Spleen (tissue), 11 donors: ENCODE measurements around the gene TMEM183A. TPM values are rescaled to one million over a fixed set of nuclear protein-coding genes. Genes with fewer than 3 reads are reported as not detected.

Experiments used
- DNase-seq: peaks from one replicate; pipeline ENCODE4 v3.0.0-alpha.2; 2020
- H3K27ac ChIP-seq, 8 donors: fragments of 200-600 bp; sonication (generic) in 7 of 8; 1 replicate in 4 of 8; 2 replicates in 4 of 8; pipeline versions ENCODE4 v1.5.0 to v1.8.0; 2016 to 2021; ENCODE audit warnings: inconsistent platforms in 4 of 8, mild to moderate bottlenecking in 4 of 8, moderate library complexity in 1 of 8
- H3K27me3 ChIP-seq, 7 donors: fragments of 200-600 bp; sonication (generic) in 6 of 7; replicated peaks in 1 of 7; 1 replicate in 4 of 7; 2 replicates in 3 of 7; pipeline versions ENCODE4 v1.5.0 to v1.8.0; 2016 to 2021; ENCODE audit warnings: inconsistent platforms in 3 of 7, mild to moderate bottlenecking in 1 of 7
- H3K36me3 ChIP-seq, 6 donors: fragments of 200-600 bp; sonication (generic) in 5 of 6; 1 replicate in 4 of 6; 2 replicates in 2 of 6; pipeline versions ENCODE4 v1.5.0 to v1.8.0; 2016 to 2021; ENCODE audit warnings: inconsistent platforms in 2 of 6
- H3K4me1 ChIP-seq, 6 donors: fragments of 200-600 bp; sonication (generic) in 5 of 6; 1 replicate in 3 of 6; 2 replicates in 3 of 6; pipeline versions ENCODE4 v1.5.0 to v1.8.0; 2016 to 2021; ENCODE audit warnings: inconsistent platforms in 3 of 6
- H3K4me3 ChIP-seq, 8 donors: fragments of 200-600 bp; sonication (generic) in 7 of 8; 1 replicate in 4 of 8; 2 replicates in 4 of 8; pipeline versions ENCODE4 v1.5.0 to v1.8.0; 2016 to 2021; ENCODE audit warnings: inconsistent platforms in 4 of 8, mild to moderate bottlenecking in 4 of 8, moderate library complexity in 2 of 8
- H3K9me3 ChIP-seq, 8 donors: fragments of 200-600 bp; sonication (generic) in 7 of 8; 1 replicate in 4 of 8; 2 replicates in 4 of 8; pipeline versions ENCODE4 v1.5.0 to v1.8.0; 2016 to 2021; ENCODE audit warnings: inconsistent platforms in 4 of 8
- CTCF ChIP-seq, 11 experiments: fragments of 200-600 bp in 7 of 11; fragments of 450-650 bp in 4 of 11; sonication (generic) in 4 of 11; IDR thresholded peaks in 8 of 11; conservative IDR thresholded peaks in 3 of 11; 1 replicate in 7 of 11; 2 replicates in 4 of 11; pipeline versions ENCODE4 v1.4.0 to v1.8.0; 2016 to 2021; ENCODE audit warnings: antibody characterized with exemption in 11 of 11, inconsistent platforms in 4 of 11, mild to moderate bottlenecking in 1 of 11
- POLR2A ChIP-seq, 3 donors: fragments of 450-650 bp; IDR thresholded peaks; one replicate each; pipeline ENCODE4 v1.5.1; 2017; ENCODE audit warnings: antibody characterized with exemption in 3 of 3, mild to moderate bottlenecking in 1 of 3
- POLR2AphosphoS5 ChIP-seq, 3 donors: sonication (generic); formaldehyde crosslinking; IDR thresholded peaks; one replicate each; pipeline ENCODE4 v1.5.1; 2017; ENCODE audit warnings: antibody characterized with exemption in 3 of 3
- WGBS, 5 donors: extraction: QIAGEN DNeasy Blood & Tissue Kit in 3 of 5; methylation state at CpG; one replicate each; pipeline versions ENCODE4 v1.1.5 to v1.1.7; 2013 to 2018; 5-methylcytosine and 5-hydroxymethylcytosine counted together
- intact Hi-C: fragments of 100-400 bp; cut with DNase I; formaldehyde crosslinking; loops from one replicate; pipeline ENCODE4 v1.15.0; 2023; ENCODE audit warnings: low total_unique reads
- polyA plus RNA-seq, 3 donors: library from polyadenylated mRNA; stranded (reverse); fragments of 200-250 nt; gene quantifications; one replicate each; pipeline ENCODE4 v1.2.1, GENCODE V29; 2013
- total RNA-seq, 7 donors: library from RNA; depleted of rRNA in 3 of 7; stranded (reverse); fragments of >200 nt in 3 of 7; fragmentation: NEBNext Ultra II Directional in 4 of 7; extraction: Animal tissue kit (Norgen Biotek cat#: 25700) in 4 of 7; gene quantifications; one replicate each; pipeline versions ENCODE4 v1.1.0 to v1.2.1, GENCODE V29; 2016 to 2021
- donor health status: healthy with polysubstance abuse.
- donor health status: DM: no; HTN: no; CAD: no; lungs with moderate emphysema.
- donor health status: DM: no; HTN: no; CAD: no.
- donor health status: Bipolar disorder and iron deficiency.
- donor health status: healthy.
- donor health status: DM: no; HTN: no; CAD: no.
- donor health status: DM: yes; HTN: yes; CAD: no.

The TMEM183A gene
- total and polyA plus RNA-seq, 10 donors, result 30.3 to 61.9 (median 52.4) TPM

GRCh38 chr1:203028067-203028783 lies 21.1 kb downstream of the TMEM183A start:
- Histone ChIP-seq H3K27ac (no peak overlapping the region), H3K4me1 (peaks cover 0 to 26% (median 17%) of the 10 kb centered on the region in 6 donors), H3K27me3 (peaks cover 0 to 21% (median 6%) of the 10 kb centered on the region in 7 donors), H3K9me3 (no peaks in the 10 kb centered on the region), H3K4me3 (no peak overlapping the region), H3K36me3 (peaks cover 0 to 19% (median 16%) of the 10 kb centered on the region in 6 donors)
- intact Hi-C loops, result no loop called here
- 77 to 88% (median 87%) methylated on average over 9 of the region's 9 CpGs for WGBS, 5 donors
- DNase-seq, result no peak
- TF ChIP-seq POLR2A (IDR thresholded peaks at IDR 0.05) (no peak), CTCF (IDR thresholded peaks at IDR 0.05 in 8 of 11, conservative IDR thresholded peaks at IDR 0.05 in 3 of 11) (no peak), POLR2AphosphoS5 (IDR thresholded peaks at IDR 0.05) (no peak)

- no peak overlapping the region for H3K4me3 ChIP-seq
- intact Hi-C loops, result no loop called here
- no peaks in the 10 kb centered on the region for H3K9me3 ChIP-seq
- DNase-seq, result no peak
- peaks cover 0 to 11% (median 9%) of the 10 kb centered on the region in 6 donors for H3K36me3 ChIP-seq
- no peak for TF ChIP-seq POLR2A (IDR thresholded peaks at IDR 0.05)
- TF ChIP-seq POLR2AphosphoS5 (IDR thresholded peaks at IDR 0.05), result no peak
- TF ChIP-seq CTCF (IDR thresholded peaks at IDR 0.05 in 8 of 11, conservative IDR thresholded peaks at IDR 0.05 in 3 of 11), result no peak
- H3K27me3 ChIP-seq, result peaks cover 0 to 21% (median 6%) of the 10 kb centered on the region in 7 donors
- WGBS, 5 donors, result 62 to 83% (median 70%) methylated on average over 6 to 13 of the region's 13 CpGs
- no peak overlapping the region for H3K27ac ChIP-seq
- peaks cover 0 to 26% (median 17%) of the 10 kb centered on the region in 6 donors for H3K4me1 ChIP-seq
Observed at GRCh38 chr1:203028784-203029553, 21.8 kb downstream of the TMEM183A start.

- H3K27ac ChIP-seq, result no peak overlapping the region
- no peaks in the 10 kb centered on the region for H3K9me3 ChIP-seq
- H3K4me1 ChIP-seq, result peaks cover 0 to 17% (median 11%) of the 10 kb centered on the region in 6 donors
- no peak overlapping the region for H3K4me3 ChIP-seq
- no peak for DNase-seq
- intact Hi-C loops, result no loop called here
- no peak for TF ChIP-seq POLR2AphosphoS5 (IDR thresholded peaks at IDR 0.05)
- peak in 3 of 11 experiments; percentile 19 to 22 (median 20) for TF ChIP-seq CTCF (IDR thresholded peaks at IDR 0.05 in 8 of 11, conservative IDR thresholded peaks at IDR 0.05 in 3 of 11)
- H3K27me3 ChIP-seq, result peaks cover 0 to 19% (median 5%) of the 10 kb centered on the region in 7 donors
- no peaks in the 10 kb centered on the region for H3K36me3 ChIP-seq
- WGBS, 5 donors, result 82 to 89% (median 84%) methylated on average over 6 of the region's 6 CpGs
Observed at GRCh38 chr1:203031467-203031866, 24.3 kb downstream of the TMEM183A start.

GRCh38 chr1:203033287-203033686 lies 26.1 kb downstream of the TMEM183A start:
- peaks cover 0 to 11% (median 0%) of the 10 kb centered on the region in 7 donors for H3K27me3 ChIP-seq
- H3K4me3 ChIP-seq, result no peak overlapping the region
- no peaks in the 10 kb centered on the region for H3K36me3 ChIP-seq
- no peaks in the 10 kb centered on the region for H3K9me3 ChIP-seq
- WGBS, 5 donors, result 69 to 79% (median 72%) methylated on average over 2 of the region's 2 CpGs
- DNase-seq, result no peak
- H3K4me1 ChIP-seq, result peaks cover 0 to 11% (median 3%) of the 10 kb centered on the region in 6 donors
- intact Hi-C loops, result no loop called here
- H3K27ac ChIP-seq, result no peak overlapping the region
- TF ChIP-seq POLR2AphosphoS5 (IDR thresholded peaks at IDR 0.05) (no peak), CTCF (IDR thresholded peaks at IDR 0.05 in 8 of 11, conservative IDR thresholded peaks at IDR 0.05 in 3 of 11) (no peak), POLR2A (IDR thresholded peaks at IDR 0.05) (no peak)
